ENCODE measurements around the gene RASGRF2.

- TF ChIP-seq EP300 (IDR thresholded peaks at IDR 0.05) (no peak), POLR2AphosphoS5 (IDR thresholded peaks at IDR 0.05) (no peak)
- TF ChIP-seq, protein P1, sequence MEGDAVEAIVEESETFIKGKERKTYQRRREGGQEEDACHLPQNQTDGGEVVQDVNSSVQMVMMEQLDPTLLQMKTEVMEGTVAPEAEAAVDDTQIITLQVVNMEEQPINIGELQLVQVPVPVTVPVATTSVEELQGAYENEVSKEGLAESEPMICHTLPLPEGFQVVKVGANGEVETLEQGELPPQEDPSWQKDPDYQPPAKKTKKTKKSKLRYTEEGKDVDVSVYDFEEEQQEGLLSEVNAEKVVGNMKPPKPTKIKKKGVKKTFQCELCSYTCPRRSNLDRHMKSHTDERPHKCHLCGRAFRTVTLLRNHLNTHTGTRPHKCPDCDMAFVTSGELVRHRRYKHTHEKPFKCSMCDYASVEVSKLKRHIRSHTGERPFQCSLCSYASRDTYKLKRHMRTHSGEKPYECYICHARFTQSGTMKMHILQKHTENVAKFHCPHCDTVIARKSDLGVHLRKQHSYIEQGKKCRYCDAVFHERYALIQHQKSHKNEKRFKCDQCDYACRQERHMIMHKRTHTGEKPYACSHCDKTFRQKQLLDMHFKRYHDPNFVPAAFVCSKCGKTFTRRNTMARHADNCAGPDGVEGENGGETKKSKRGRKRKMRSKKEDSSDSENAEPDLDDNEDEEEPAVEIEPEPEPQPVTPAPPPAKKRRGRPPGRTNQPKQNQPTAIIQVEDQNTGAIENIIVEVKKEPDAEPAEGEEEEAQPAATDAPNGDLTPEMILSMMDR (IDR thresholded peaks at IDR 0.05) = no peak
These were observed 187.1 kb downstream of the RASGRF2 start for GRCh38 chr5:81147011-81147885.

Measured in suprapubic skin (tissue), 4 donors.